ENCODE data around the gene STT3A.

DNA sequence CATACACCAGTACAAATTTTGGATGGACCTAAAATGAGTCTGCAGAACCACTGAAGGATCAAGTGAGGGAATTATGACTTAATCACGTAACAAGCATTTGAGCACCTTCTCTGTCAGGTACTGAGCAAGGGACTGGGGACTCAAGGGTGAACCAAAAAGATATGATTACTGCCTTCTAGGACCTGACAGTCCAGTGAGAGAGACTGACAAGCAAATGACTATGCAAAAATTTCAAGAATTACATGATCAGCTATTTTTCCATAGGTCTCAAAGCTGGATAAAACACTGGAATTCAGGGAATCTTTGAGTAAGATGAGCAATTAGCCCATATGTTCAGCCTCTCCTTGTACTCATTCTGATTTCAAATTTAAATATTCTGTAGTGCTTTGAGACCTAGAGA, 5.2 kb upstream of the STT3A start:
- TF ChIP-seq, protein P1, sequence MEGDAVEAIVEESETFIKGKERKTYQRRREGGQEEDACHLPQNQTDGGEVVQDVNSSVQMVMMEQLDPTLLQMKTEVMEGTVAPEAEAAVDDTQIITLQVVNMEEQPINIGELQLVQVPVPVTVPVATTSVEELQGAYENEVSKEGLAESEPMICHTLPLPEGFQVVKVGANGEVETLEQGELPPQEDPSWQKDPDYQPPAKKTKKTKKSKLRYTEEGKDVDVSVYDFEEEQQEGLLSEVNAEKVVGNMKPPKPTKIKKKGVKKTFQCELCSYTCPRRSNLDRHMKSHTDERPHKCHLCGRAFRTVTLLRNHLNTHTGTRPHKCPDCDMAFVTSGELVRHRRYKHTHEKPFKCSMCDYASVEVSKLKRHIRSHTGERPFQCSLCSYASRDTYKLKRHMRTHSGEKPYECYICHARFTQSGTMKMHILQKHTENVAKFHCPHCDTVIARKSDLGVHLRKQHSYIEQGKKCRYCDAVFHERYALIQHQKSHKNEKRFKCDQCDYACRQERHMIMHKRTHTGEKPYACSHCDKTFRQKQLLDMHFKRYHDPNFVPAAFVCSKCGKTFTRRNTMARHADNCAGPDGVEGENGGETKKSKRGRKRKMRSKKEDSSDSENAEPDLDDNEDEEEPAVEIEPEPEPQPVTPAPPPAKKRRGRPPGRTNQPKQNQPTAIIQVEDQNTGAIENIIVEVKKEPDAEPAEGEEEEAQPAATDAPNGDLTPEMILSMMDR (IDR thresholded peaks at IDR 0.05) = no peak
- TF ChIP-seq POLR2A (IDR thresholded peaks at IDR 0.05) = no peak
- no peak for TF ChIP-seq POLR2AphosphoS5 (IDR thresholded peaks at IDR 0.05)
- no peak for TF ChIP-seq EP300 (IDR thresholded peaks at IDR 0.05)
